ENCODE data around the gene COQ8A.

COQ8A gene

DNA sequence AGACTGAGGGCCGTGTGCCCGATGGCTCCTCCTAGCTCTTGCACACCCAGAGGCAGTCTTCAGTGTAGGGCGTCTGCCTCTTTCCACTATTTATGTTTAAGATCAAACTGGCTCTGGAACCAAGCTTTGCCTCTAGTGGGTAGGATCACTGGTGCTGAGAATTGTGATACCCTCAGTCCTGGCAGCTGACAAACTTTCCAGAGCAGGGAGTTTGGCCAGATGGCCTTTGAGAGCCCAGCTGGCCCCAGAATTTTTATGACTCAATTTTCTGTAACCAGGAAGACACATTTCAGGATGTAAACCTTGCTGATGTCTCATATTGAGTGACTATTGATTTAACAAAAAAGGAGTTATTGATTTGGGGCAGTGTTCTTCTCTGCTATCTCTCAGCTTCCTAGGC lies 6.7 kb downstream of the COQ8A start:
- Histone ChIP-seq H3K9me3 (ENCODE audit: insufficient read depth, low read length) (peaks cover 10% of the 10 kb centered on the region; the same call in 1 of the 2 replicates), H3K27me3 (ENCODE audit: insufficient read depth, insufficient read length) (no peaks in the 10 kb centered on the region), H3K4me3 (ENCODE audit: insufficient read length, low read depth) (no peak overlapping the region), H3K4me1 (ENCODE audit: insufficient read depth, insufficient read length) (peaks cover 10% of the 10 kb centered on the region), H3K36me3 (ENCODE audit: insufficient read depth, insufficient read length, low read length) (no peaks in the 10 kb centered on the region), H3K9ac (ENCODE audit: insufficient read length, low read depth) (peak overlapping the region; percentile 7)
- TF ChIP-seq SUZ12 (IDR thresholded peaks at IDR 0.05; ENCODE audit: extremely low read depth, insufficient read depth, insufficient read length) (no peak), ZNF274 (IDR thresholded peaks at IDR 0.05; ENCODE audit: low read depth, low read length) (no peak), YY1 (IDR thresholded peaks at IDR 0.05; ENCODE audit: insufficient read depth, insufficient read length) (no peak)
- no peak for DNase-seq (ENCODE audit: low read depth, low spot score)

DNA sequence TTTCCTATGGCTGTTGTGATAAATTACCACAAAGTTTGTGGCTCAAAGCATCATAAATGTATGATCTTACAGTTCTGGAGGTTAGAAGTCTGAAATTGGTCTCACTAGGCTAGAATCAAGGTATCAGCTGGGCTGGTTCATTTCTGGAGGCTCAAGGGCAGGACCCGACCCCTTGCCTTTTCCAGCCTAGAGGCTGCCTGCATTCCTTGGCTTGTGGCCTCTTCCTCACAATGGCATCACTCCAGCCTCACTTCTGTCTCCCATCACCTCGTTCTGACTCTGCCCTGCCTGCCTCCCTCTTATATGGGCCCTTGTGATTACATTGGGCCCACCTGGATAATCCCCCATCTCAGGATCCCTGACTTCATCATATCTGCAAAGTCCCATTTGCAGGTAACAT lies 8.0 kb downstream of the COQ8A start:
- Histone ChIP-seq H3K9me3 (ENCODE audit: insufficient read depth, low read length) (peaks cover 10% of the 10 kb centered on the region; the same call in 1 of the 2 replicates), H3K36me3 (ENCODE audit: insufficient read depth, insufficient read length, low read length) (no peaks in the 10 kb centered on the region), H3K9ac (ENCODE audit: insufficient read length, low read depth) (no peak overlapping the region), H3K4me3 (ENCODE audit: insufficient read length, low read depth) (no peak overlapping the region), H3K4me1 (ENCODE audit: insufficient read depth, insufficient read length) (peaks cover 12% of the 10 kb centered on the region), H3K27me3 (ENCODE audit: insufficient read depth, insufficient read length) (no peaks in the 10 kb centered on the region)
- TF ChIP-seq SUZ12 (IDR thresholded peaks at IDR 0.05; ENCODE audit: extremely low read depth, insufficient read depth, insufficient read length) (no peak), ZNF274 (IDR thresholded peaks at IDR 0.05; ENCODE audit: low read depth, low read length) (no peak)
- no peak for DNase-seq (ENCODE audit: low read depth, low spot score)

DNA sequence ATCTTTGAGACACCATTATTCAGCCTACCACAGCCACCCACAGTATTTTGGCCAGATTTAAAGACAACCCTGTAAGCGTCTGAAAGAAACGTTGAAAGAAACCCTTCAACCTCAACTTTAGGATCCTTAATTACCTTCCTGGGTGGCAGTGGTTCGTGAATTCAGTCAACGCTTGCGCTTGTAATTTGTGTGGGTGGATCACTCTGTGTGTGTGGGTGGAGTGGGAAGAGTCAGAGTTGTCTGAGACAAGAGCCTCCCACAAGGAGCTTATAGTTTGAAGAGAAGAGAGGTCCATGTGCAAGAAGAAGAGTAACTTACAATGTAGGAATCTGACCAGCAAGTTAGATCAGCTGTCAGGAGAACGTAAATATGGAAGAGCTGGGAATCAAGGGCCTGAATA lies 8.4 kb downstream of the COQ8A start:
- Histone ChIP-seq H3K9ac (ENCODE audit: insufficient read length, low read depth) (no peak overlapping the region), H3K9me3 (ENCODE audit: insufficient read depth, low read length) (peaks cover 10% of the 10 kb centered on the region; the same call in 1 of the 2 replicates), H3K4me1 (ENCODE audit: insufficient read depth, insufficient read length) (peaks cover 16% of the 10 kb centered on the region), H3K4me3 (ENCODE audit: insufficient read length, low read depth) (no peak overlapping the region), H3K27me3 (ENCODE audit: insufficient read depth, insufficient read length) (no peaks in the 10 kb centered on the region), H3K36me3 (ENCODE audit: insufficient read depth, insufficient read length, low read length) (no peaks in the 10 kb centered on the region)
- TF ChIP-seq ZNF274 (IDR thresholded peaks at IDR 0.05; ENCODE audit: low read depth, low read length), result no peak
- TF ChIP-seq SUZ12 (IDR thresholded peaks at IDR 0.05; ENCODE audit: extremely low read depth, insufficient read depth, insufficient read length), result no peak
- no peak for TF ChIP-seq YY1 (IDR thresholded peaks at IDR 0.05; ENCODE audit: insufficient read depth, insufficient read length)
- no peak for DNase-seq (ENCODE audit: low read depth, low spot score)

DNA sequence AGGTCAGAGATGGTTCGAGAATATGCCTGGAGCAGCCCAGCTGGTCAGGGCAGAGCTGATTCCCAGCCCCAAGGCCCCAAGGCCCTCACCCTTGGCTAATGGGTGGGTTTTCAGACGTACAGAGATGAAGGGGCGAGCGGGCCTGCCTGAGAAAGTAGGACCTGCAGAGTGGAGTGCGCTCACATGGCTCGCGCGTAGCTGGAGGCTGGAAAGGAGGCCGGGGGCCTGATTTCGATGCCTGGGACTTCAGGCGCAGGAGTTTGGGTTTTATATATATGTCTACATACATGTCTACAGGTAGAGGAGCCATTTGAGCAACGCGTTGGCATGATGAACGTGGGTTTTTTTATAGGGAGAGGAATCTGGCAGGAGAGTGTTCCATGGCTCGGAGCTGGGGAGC lies 8.9 kb downstream of the COQ8A start:
- Histone ChIP-seq H3K27me3 (ENCODE audit: insufficient read depth, insufficient read length) (no peaks in the 10 kb centered on the region), H3K9ac (ENCODE audit: insufficient read length, low read depth) (no peak overlapping the region), H3K9me3 (ENCODE audit: insufficient read depth, low read length) (peaks cover 10% of the 10 kb centered on the region; the same call in 1 of the 2 replicates), H3K4me1 (ENCODE audit: insufficient read depth, insufficient read length) (peaks cover 16% of the 10 kb centered on the region), H3K36me3 (ENCODE audit: insufficient read depth, insufficient read length, low read length) (no peaks in the 10 kb centered on the region), H3K4me3 (ENCODE audit: insufficient read length, low read depth) (no peak overlapping the region)
- DNase-seq (ENCODE audit: low read depth, low spot score), result no peak
- TF ChIP-seq ZNF274 (IDR thresholded peaks at IDR 0.05; ENCODE audit: low read depth, low read length) (no peak), YY1 (IDR thresholded peaks at IDR 0.05; ENCODE audit: insufficient read depth, insufficient read length) (no peak), SUZ12 (IDR thresholded peaks at IDR 0.05; ENCODE audit: extremely low read depth, insufficient read depth, insufficient read length) (no peak)

DNA sequence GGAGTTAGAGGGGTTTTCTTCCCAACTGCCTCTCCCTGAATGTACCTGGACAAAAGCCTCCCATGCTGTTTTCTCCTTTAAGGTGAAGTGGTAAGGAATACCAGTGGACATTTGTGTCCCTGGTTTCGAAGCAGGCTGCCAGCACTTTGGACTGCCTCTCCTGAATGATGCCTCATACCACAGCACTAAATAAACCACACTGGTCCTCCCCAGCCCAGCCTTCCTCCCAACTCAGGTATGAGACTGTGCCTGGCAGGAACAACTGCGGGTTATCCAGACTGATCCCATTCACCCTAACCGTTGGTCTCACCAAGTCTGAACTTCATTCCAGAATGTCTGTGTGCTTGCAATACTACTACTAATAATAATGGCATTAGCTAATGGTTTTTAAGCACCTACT lies 9.3 kb downstream of the COQ8A start:
- no peak for DNase-seq (ENCODE audit: low read depth, low spot score)
- Histone ChIP-seq H3K9me3 (ENCODE audit: insufficient read depth, low read length) (peaks cover 10% of the 10 kb centered on the region; the same call in 1 of the 2 replicates), H3K27me3 (ENCODE audit: insufficient read depth, insufficient read length) (no peaks in the 10 kb centered on the region), H3K9ac (ENCODE audit: insufficient read length, low read depth) (no peak overlapping the region), H3K4me3 (ENCODE audit: insufficient read length, low read depth) (no peak overlapping the region), H3K4me1 (ENCODE audit: insufficient read depth, insufficient read length) (peaks cover 16% of the 10 kb centered on the region), H3K36me3 (ENCODE audit: insufficient read depth, insufficient read length, low read length) (no peaks in the 10 kb centered on the region)
- no peak for TF ChIP-seq YY1 (IDR thresholded peaks at IDR 0.05; ENCODE audit: insufficient read depth, insufficient read length)
- TF ChIP-seq ZNF274 (IDR thresholded peaks at IDR 0.05; ENCODE audit: low read depth, low read length), result no peak
- TF ChIP-seq SUZ12 (IDR thresholded peaks at IDR 0.05; ENCODE audit: extremely low read depth, insufficient read depth, insufficient read length), result no peak

DNA sequence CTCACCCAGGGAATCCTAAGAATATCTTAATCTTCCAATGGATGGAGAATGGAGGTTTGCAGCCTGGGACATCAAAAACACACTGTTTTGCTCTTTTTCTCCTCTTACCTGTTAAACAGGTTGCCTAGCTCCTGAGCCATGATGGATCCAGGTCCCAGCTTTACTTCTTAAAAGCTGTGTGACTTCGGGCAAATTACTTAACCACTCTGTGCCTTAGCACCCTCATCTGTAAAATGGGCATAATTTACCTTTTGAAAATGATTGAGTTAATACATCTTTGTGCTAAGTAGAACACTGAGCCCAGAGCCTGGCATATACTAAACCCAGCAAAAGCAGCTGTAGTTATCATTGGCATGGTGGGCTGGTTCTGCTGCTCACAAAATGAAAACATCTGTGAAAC lies 10.2 kb downstream of the COQ8A start:
- Histone ChIP-seq H3K27me3 (ENCODE audit: insufficient read depth, insufficient read length) (no peaks in the 10 kb centered on the region), H3K4me1 (ENCODE audit: insufficient read depth, insufficient read length) (peaks cover 17% of the 10 kb centered on the region), H3K4me3 (ENCODE audit: insufficient read length, low read depth) (no peak overlapping the region), H3K9me3 (ENCODE audit: insufficient read depth, low read length) (peaks cover 17% of the 10 kb centered on the region; the same call in 1 of the 2 replicates), H3K36me3 (ENCODE audit: insufficient read depth, insufficient read length, low read length) (no peaks in the 10 kb centered on the region), H3K9ac (ENCODE audit: insufficient read length, low read depth) (no peak overlapping the region)
- no peak for DNase-seq (ENCODE audit: low read depth, low spot score)
- no peak for TF ChIP-seq SUZ12 (IDR thresholded peaks at IDR 0.05; ENCODE audit: extremely low read depth, insufficient read depth, insufficient read length)
- TF ChIP-seq YY1 (IDR thresholded peaks at IDR 0.05; ENCODE audit: insufficient read depth, insufficient read length), result no peak
- no peak for TF ChIP-seq ZNF274 (IDR thresholded peaks at IDR 0.05; ENCODE audit: low read depth, low read length)

DNA sequence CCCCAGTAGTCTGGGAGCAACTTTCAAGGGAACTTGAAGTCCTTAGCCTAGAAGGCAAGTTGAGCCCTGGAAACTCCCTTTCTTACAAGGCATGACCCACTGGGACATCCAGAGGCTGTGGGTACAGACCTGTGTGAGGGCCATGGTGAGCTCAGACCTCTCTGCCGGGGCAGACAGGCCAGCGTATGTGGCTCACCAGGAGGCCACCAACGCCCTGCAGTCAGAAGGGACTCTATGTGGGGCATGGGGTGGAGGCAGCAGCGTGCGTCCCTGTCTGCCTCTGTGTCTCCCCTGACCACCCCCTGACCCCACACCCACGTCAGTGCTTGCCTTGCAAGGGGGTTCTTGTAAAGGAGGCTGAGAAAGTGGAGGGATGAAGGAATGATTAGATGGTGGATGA lies 10.8 kb downstream of the COQ8A start:
- no peak overlapping the region for H3K4me3 ChIP-seq (ENCODE audit: insufficient read length, low read depth)
- H3K4me1 ChIP-seq (ENCODE audit: insufficient read depth, insufficient read length), result peaks cover 14% of the 10 kb centered on the region
- no peaks in the 10 kb centered on the region for H3K27me3 ChIP-seq (ENCODE audit: insufficient read depth, insufficient read length)
- no peak overlapping the region for H3K9ac ChIP-seq (ENCODE audit: insufficient read length, low read depth)
- DNase-seq (ENCODE audit: low read depth, low spot score), result no peak
- no peaks in the 10 kb centered on the region for H3K36me3 ChIP-seq (ENCODE audit: insufficient read depth, insufficient read length, low read length)
- H3K9me3 ChIP-seq (ENCODE audit: insufficient read depth, low read length), result peaks cover 18% of the 10 kb centered on the region; the same call in 1 of the 2 replicates
- TF ChIP-seq SUZ12 (IDR thresholded peaks at IDR 0.05; ENCODE audit: extremely low read depth, insufficient read depth, insufficient read length), result no peak
- TF ChIP-seq ZNF274 (IDR thresholded peaks at IDR 0.05; ENCODE audit: low read depth, low read length), result no peak
- no peak for TF ChIP-seq YY1 (IDR thresholded peaks at IDR 0.05; ENCODE audit: insufficient read depth, insufficient read length)
